Skeletal muscle tissue (tissue), 4 donors: ENCODE measurements around the gene AP3S2. TPM values are rescaled to one million over a fixed set of nuclear protein-coding genes. Genes with fewer than 3 reads are reported as not detected.

ENCODE experiments used
- H3K27ac ChIP-seq: one replicate; pipeline ENCODE4 v1.7.0; 2013; ENCODE audit warnings: mild to moderate bottlenecking, low read depth, low read length, inconsistent platforms
- H3K27me3 ChIP-seq, 3 donors: one replicate each; pipeline ENCODE4 v1.7.0; 2013; ENCODE audit warnings: low read length in 3 of 3; ENCODE audit not compliant: control insufficient read depth in 3 of 3, insufficient read depth in 3 of 3
- H3K36me3 ChIP-seq, 3 donors: one replicate each; pipeline ENCODE4 v1.7.0; 2013; ENCODE audit warnings: low read length in 3 of 3; ENCODE audit not compliant: control insufficient read depth in 3 of 3, insufficient read depth in 3 of 3
- H3K4me1 ChIP-seq, 3 donors: one replicate each; pipeline ENCODE4 v1.7.0; 2013; ENCODE audit warnings: low read length in 3 of 3, mild to moderate bottlenecking in 3 of 3; ENCODE audit not compliant: control insufficient read depth in 3 of 3, insufficient read depth in 3 of 3
- H3K4me3 ChIP-seq, 3 donors: one replicate each; pipeline ENCODE4 v1.7.0; 2013; ENCODE audit warnings: low read length in 3 of 3
- H3K9ac ChIP-seq, 3 donors: one replicate each; pipeline ENCODE4 v1.7.0; 2013; ENCODE audit warnings: low read length in 3 of 3, mild to moderate bottlenecking in 3 of 3, moderate library complexity in 2 of 3, low read depth in 1 of 3
- H3K9me3 ChIP-seq, 3 donors: one replicate each; pipeline ENCODE4 v1.7.0; 2013; ENCODE audit warnings: low read length in 3 of 3; ENCODE audit not compliant: control insufficient read depth in 3 of 3
- total RNA-seq: library from RNA; depleted of rRNA; stranded (reverse); fragments of >200 nt; gene quantifications from one replicate; pipeline ENCODE4 v1.2.3, GENCODE V29; 2014
- donor health status: Osteomylitis.

AP3S2 gene
- total RNA-seq, 1 donor from 2014 or later, result 51.7 TPM

DNA sequence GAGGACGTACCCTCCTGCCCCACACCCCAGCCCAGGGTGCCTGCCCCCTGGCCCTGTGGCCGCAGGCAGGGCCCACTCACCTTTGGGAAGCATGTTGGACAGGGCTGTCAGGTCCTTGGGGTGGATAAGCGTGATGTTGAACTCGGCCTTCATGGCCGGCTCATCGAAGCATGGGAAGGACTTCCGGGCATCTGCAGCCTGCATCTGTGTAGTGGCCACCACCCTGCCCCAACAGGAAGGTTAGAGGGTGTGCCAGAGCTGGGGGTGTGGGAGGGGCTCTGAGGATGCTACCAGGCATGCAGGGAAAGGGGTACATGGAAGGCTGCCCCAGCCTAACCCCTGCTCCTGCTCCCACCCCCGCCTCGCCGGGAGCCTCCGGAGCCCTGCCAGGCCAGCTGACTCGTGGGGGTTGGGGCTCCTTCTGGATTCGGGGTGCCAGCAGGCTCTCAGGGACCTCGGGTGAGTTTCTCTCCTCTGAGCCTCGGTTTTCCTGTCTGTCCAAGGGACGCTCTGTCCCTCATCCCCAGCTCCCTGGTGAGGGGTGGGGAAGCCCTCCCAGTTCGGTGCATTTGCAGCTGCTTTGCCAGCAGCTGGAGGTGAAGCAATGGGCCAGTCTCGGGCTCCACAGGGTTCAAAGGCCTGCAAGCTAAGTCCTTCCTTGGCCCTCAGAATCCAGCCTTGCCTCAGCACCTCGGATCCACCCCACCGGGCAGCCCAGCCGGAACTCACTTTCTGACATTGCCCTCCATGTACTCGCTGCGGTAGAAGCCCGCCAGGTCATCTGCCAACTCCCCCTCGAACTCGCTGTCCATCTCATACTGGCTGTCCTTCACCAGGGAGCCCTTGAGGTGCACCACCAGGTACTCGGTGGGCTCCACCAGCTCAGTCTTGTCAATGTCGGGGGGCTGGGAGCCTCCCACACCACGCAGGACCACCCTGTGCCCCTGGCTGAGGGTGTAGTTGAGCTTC, 88.3 kb downstream of the AP3S2 start:
- Histone ChIP-seq H3K9ac (no peak overlapping the region), H3K9me3 (no peaks in the 10 kb centered on the region), H3K4me3 (no peak overlapping the region), H3K4me1 (no peaks in the 10 kb centered on the region), H3K36me3 (peaks cover 0 to 2% (median 0%) of the 10 kb centered on the region in 3 donors), H3K27me3 (peaks cover 0 to 6% (median 5%) of the 10 kb centered on the region in 3 donors), H3K27ac (no peak overlapping the region)

DNA sequence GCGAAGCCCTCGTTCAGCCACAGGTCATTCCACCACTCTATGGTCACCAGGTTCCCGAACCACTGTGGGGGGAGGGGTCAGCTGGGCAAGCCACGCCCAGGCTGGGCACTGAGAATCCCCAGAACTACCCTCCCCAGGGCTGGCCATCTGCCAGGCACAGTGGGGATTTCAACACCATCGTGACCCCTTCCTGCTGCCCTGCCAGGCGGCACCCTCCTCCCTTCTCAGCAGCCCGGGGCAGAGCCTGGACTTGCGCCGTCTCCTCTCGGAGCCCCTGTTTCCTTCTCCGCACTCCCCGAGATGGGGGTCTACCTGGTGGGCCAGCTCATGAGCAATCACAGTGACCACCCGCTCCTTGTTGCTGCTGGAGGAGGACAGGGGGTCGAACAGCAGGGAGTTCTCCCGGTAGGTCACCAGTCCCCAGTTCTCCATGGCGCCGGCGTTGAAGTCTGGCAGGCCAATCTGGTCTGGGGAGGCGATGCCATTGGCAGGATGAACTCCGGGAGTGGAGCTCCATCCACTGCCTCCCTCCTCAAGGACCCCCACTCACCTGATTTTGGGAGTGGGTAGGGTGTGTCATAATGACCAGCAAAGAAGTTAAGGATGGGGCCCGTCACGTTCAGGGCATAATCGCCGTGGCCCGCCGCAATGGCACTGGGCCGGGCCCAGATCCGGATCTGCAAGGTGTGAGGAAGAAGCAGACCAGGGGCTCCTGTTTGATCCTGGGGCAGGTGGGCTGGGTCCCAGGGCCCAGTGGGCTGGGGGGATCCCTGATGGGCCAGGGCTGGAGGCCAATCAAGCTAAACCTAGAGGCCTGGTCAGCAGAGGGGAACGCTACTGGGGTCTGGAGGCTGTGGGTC, 89.6 kb downstream of the AP3S2 start:
- peaks cover 0 to 2% (median 0%) of the 10 kb centered on the region in 3 donors for H3K36me3 ChIP-seq
- no peaks in the 10 kb centered on the region for H3K9me3 ChIP-seq
- no peak overlapping the region for H3K4me3 ChIP-seq
- peaks cover 0 to 6% (median 5%) of the 10 kb centered on the region in 3 donors for H3K27me3 ChIP-seq
- no peaks in the 10 kb centered on the region for H3K4me1 ChIP-seq
- no peak overlapping the region for H3K27ac ChIP-seq
- H3K9ac ChIP-seq, result no peak overlapping the region

DNA sequence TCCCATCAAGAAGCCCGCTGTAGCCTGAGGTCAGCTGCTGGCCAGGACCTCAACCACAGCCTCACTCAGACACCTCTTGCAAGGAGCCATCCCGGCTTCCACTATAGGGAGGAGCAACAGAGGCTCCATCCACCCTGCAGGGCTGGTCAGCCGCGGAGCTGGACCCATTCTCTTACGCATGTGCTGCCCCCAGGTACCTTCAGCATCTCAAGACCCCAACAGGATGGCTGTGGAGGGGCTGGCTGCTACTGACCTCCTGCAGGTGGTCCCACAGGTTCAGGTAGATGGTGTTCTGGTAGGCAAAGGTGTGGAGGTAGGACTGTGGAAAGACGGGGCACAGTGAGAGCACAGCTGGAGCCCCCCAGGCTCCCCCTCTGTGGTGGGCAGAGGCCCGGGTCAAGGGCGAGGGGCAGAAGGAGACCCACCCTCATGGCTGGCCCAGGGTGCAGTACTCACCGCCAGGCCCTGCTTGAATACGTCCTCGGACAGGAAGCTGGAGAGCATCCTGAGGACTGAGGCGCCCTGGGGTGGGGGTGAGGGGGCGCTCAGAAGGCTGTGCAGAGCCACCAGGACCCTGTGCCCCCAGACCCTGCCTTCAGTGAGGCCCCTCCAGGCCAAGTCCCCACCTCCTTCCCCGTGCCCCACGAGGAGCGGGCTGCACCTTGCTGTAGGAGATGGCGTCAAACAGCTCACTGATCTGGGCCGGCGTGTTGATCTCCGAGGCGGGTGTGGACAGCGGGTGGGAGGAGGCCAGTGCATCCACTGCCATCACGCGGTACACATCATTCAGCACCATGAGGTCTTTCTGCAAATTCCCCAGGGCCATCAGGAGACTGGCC, 90.6 kb downstream of the AP3S2 start:
- no peaks in the 10 kb centered on the region for H3K9me3 ChIP-seq
- no peak overlapping the region for H3K4me3 ChIP-seq
- H3K4me1 ChIP-seq, result no peaks in the 10 kb centered on the region
- H3K27ac ChIP-seq, result no peak overlapping the region
- no peak overlapping the region for H3K9ac ChIP-seq
- peaks cover 0 to 6% (median 5%) of the 10 kb centered on the region in 3 donors for H3K27me3 ChIP-seq
- peaks cover 0 to 2% (median 0%) of the 10 kb centered on the region in 3 donors for H3K36me3 ChIP-seq

DNA sequence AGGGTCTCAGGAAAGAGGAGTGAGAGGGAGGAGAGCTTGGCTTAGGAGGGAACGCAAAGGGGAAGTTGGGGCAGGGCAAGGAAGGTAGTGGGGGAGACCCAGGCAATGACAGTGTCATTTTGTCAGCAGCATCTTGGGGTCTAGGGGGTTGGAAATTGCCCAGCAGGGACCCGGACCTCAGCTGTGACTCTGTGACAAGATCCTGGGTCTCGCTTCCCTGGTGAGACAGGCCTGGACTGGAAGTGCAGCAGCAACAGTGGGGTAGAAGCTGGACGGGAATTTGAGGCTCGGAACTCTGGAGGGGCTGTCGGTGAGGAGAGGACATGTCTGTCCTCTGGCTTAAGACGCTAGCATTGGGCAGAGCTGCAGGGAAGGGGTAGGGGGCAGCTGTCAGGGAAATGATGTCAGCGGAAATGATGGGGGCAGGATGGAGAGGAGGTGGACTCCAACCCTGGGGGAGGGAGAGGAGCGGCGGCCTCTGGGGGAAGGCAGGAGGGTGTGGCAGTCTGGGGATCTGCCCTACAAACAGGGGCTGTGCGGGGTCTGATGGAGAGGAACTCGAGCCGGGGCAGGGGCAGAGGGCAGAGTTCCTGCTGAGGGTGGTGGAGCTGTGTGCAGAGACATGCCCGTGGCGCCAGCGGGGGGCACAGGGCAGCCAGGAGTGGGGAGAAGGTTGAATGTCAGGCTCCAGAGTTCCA, 91.4 kb downstream of the AP3S2 start:
- H3K36me3 ChIP-seq, result peaks cover 0 to 2% (median 0%) of the 10 kb centered on the region in 3 donors
- H3K27ac ChIP-seq, result no peak overlapping the region
- H3K27me3 ChIP-seq, result peaks cover 0 to 6% (median 5%) of the 10 kb centered on the region in 3 donors
- H3K4me3 ChIP-seq, result no peak overlapping the region
- no peaks in the 10 kb centered on the region for H3K4me1 ChIP-seq
- H3K9me3 ChIP-seq, result no peaks in the 10 kb centered on the region
- H3K9ac ChIP-seq, result no peak overlapping the region

DNA sequence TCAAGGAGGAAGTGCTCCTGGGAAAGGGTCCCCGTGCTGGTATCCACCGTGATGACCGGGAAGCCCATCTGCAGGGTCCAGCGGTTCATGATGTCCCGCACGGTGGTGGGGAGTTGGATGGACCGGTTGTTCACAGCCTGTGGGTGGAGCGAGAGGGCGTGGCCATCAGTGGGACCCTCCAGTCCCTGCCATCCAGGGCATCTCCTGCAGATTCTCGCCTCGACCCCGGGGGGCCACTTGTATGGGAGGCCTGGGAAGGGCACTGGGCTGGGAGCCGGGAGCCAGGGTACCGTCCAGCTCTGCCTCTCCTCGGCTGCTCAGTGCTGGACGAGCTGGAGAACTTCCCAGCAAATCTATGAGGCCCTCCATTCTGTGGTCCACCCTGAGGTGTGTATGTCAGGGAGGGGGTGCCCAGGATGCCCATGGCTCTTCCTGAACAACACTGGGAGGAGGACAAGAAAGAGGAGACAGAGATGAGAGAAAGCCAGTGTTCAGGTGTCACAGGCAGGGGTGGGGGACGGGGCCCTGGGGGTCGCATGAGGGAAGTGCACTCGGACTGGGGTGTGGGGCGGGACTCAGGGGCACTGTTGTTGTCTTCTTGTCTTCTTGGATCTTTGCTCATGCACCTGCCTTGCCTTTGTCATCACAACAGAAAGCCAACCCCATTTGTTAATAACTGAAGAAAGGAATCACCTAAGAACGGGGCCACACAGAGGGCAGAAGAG, 92.2 kb downstream of the AP3S2 start:
- no peak overlapping the region for H3K27ac ChIP-seq
- no peak overlapping the region for H3K4me3 ChIP-seq
- H3K36me3 ChIP-seq, result peaks cover 0 to 2% (median 0%) of the 10 kb centered on the region in 3 donors
- H3K9me3 ChIP-seq, result no peaks in the 10 kb centered on the region
- no peaks in the 10 kb centered on the region for H3K4me1 ChIP-seq
- H3K9ac ChIP-seq, result no peak overlapping the region
- peaks cover 0 to 6% (median 5%) of the 10 kb centered on the region in 3 donors for H3K27me3 ChIP-seq

DNA sequence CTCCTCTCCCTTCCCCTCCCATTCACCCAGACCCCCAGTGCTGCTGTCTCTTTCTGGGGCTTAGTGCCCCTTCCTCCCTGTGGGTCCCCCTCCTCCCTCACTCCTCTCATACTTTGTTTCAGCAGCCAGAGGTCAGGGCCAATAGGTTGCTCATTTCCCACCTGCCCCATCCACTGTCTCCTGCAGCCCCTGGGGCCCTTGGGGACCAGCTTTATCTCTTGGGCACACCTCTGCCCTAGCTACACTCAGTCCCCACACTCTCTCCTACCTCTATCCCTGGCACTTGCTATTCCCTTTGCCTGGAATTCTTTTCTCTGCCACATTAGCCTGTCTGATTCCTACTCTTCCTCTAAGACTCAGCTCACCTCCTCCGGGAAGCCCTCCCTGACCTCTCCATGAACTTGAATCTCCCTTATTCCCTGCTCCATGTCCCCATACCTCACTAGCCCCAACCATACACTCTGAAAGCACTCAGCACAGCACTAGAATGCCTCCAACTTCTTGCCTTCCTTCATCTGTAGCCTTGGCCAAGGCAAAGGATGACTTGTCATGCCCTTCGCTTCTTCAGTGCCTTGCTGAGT, 93.8 kb downstream of the AP3S2 start:
- Histone ChIP-seq H3K27ac (no peak overlapping the region), H3K9me3 (no peaks in the 10 kb centered on the region), H3K9ac (no peak overlapping the region), H3K27me3 (peaks cover 0 to 6% (median 5%) of the 10 kb centered on the region in 3 donors), H3K36me3 (peaks cover 0 to 2% (median 0%) of the 10 kb centered on the region in 3 donors), H3K4me1 (peaks cover 0 to 3% (median 0%) of the 10 kb centered on the region in 3 donors), H3K4me3 (no peak overlapping the region)

DNA sequence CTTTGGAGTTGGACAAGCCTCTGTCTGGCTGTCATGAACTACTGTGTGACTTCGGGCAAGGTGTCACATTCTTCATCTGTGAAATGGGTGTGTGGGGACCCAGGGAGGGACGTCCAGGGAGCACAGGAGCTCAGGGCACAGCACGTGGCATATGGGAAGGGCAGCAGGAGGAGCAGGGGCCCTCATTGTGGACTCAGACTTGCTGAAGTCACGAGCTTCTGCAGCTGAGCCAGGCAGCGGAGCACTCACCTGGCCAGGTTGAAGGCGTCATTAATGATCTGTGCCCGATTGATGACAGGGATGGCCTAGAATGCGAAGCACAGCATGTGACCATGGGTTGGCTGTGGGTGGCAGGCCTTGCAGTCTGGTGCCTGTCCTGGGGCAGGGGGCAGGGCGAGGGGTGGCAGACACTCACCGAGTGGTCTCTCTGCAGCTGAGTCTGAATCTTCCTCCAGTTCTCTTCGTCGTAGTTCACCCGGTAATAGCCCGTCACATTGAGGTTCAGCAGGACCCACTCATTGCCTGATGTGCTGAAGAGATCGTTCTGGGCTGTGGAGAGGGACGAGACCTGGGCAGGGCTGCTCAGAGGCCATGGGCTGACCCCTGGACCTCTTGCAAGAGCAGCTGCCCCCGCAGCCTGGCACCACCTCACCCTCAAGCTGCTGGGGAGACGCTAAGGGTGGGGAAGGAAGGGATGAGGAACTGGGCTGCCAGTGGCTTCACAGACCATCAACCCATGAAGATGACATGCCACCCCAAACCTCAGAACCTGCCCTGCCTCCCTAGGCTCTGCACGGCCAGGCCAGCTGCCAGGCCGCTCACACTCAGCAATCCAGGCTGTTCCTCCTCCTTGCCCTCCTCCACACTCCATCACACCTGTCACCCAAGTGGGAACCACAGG, 94.5 kb downstream of the AP3S2 start:
- no peak overlapping the region for H3K9ac ChIP-seq
- H3K27ac ChIP-seq, result no peak overlapping the region
- no peaks in the 10 kb centered on the region for H3K9me3 ChIP-seq
- H3K4me1 ChIP-seq, result peaks cover 0 to 3% (median 2%) of the 10 kb centered on the region in 3 donors
- no peak overlapping the region for H3K4me3 ChIP-seq
- H3K27me3 ChIP-seq, result peaks cover 0 to 6% (median 5%) of the 10 kb centered on the region in 3 donors
- H3K36me3 ChIP-seq, result peaks cover 0 to 2% (median 0%) of the 10 kb centered on the region in 3 donors
